ENCODE measurements around the gene EIF4E2.

The EIF4E2 gene

DNA sequence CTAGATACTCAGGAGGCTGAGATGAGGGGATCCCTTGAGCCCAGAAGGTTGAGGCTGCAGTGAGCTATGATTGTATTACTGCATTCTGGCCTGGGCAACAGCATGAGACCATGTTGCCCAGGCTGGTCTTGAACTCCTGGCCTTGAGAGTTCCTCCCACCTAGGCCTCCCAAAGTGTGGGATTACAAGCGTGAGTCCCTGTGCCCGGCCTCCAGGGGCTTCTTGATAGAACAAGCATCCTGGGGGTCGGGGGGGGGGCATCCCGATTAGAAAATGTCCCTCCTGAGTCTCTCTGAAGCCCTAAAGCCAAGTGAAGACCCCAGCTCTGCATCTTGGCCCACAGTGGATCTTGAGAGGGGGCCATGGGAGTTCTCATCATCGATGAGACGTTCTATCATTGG is 60.6 kb downstream of the EIF4E2 start:
- no peaks in the 10 kb centered on the region for H3K27me3 ChIP-seq (ENCODE audit: control insufficient read depth, insufficient read depth, low read length)
- H3K9me3 ChIP-seq (replicated peaks; ENCODE audit: low read length), result no peaks in the 10 kb centered on the region
- H3K4me3 ChIP-seq (ENCODE audit: low read length), result no peak overlapping the region
- H3K4me2 ChIP-seq (ENCODE audit: low read length), result no peak overlapping the region
- H3K4me1 ChIP-seq (ENCODE audit: control insufficient read depth, insufficient read depth, low read length), result peaks cover 10% of the 10 kb centered on the region
- H3K9ac ChIP-seq (ENCODE audit: low read depth, low read length), result no peak overlapping the region
- H3K36me3 ChIP-seq (ENCODE audit: insufficient read depth, low read length), result no peaks in the 10 kb centered on the region

GRCh38 chr2:232611559-232612218 is 61.2 kb downstream of the EIF4E2 start:
- H3K9me3 ChIP-seq (replicated peaks; ENCODE audit: low read length), result no peaks in the 10 kb centered on the region
- no peak overlapping the region for H3K4me3 ChIP-seq (ENCODE audit: low read length)
- no peaks in the 10 kb centered on the region for H3K27me3 ChIP-seq (ENCODE audit: control insufficient read depth, insufficient read depth, low read length)
- H3K4me2 ChIP-seq (ENCODE audit: low read length), result peak overlapping the region; percentile 13
- no peak overlapping the region for H3K9ac ChIP-seq (ENCODE audit: low read depth, low read length)
- no peaks in the 10 kb centered on the region for H3K36me3 ChIP-seq (ENCODE audit: insufficient read depth, low read length)
- peaks cover 10% of the 10 kb centered on the region for H3K4me1 ChIP-seq (ENCODE audit: control insufficient read depth, insufficient read depth, low read length)

DNA sequence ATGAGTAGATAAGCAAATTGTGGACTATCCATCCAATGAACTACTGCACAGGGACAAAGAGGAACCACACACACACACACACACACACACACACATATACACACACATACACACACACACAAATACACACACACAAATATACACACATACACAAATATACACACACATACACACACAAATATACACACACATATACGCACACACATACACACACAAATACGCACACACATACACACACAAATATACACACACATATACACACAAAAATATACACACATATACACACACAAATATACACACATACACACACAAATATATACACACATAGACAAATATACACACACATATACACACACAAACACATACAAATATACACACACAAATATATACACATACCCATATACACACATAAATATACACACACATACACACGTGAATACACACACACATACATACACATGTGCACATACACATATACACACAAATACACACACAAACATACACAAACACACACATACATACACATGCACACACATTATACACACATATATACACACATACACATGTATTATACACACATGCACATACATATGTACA is 63.1 kb downstream of the EIF4E2 start:
- Histone ChIP-seq H3K4me1 (ENCODE audit: control insufficient read depth, insufficient read depth, low read length) (peaks cover 10% of the 10 kb centered on the region), H3K4me2 (ENCODE audit: low read length) (no peak overlapping the region), H3K27me3 (ENCODE audit: control insufficient read depth, insufficient read depth, low read length) (no peaks in the 10 kb centered on the region), H3K9ac (ENCODE audit: low read depth, low read length) (no peak overlapping the region), H3K36me3 (ENCODE audit: insufficient read depth, low read length) (no peaks in the 10 kb centered on the region), H3K9me3 (replicated peaks; ENCODE audit: low read length) (no peaks in the 10 kb centered on the region), H3K4me3 (ENCODE audit: low read length) (no peak overlapping the region)

DNA sequence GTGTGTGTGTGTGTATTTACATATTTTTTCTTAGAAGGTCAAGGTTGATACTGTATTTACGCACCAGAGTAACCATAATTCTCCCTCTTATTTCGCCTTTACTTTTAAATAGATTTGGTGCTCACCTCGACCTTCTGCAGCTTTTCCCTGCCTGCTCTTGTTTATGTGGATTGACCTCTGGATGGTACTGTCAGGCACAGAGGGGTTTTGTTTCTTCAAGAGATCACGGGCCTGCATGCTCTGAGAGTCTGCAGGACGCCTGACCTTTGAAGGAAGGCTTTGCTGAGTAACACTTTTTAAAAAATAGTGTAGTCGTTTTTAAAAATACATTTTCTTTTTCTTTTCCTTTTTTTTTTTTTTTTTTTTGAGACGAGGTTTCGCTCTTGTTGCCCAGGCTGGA is 64.8 kb downstream of the EIF4E2 start:
- Histone ChIP-seq H3K4me3 (ENCODE audit: low read length) (no peak overlapping the region), H3K27me3 (ENCODE audit: control insufficient read depth, insufficient read depth, low read length) (no peaks in the 10 kb centered on the region), H3K36me3 (ENCODE audit: insufficient read depth, low read length) (no peaks in the 10 kb centered on the region), H3K4me2 (ENCODE audit: low read length) (no peak overlapping the region), H3K9me3 (replicated peaks; ENCODE audit: low read length) (no peaks in the 10 kb centered on the region), H3K9ac (ENCODE audit: low read depth, low read length) (no peak overlapping the region), H3K4me1 (ENCODE audit: control insufficient read depth, insufficient read depth, low read length) (peaks cover 10% of the 10 kb centered on the region)
